A204.1 (cell line): Measurements from ENCODE around the gene VWA7.

Experiments
- FAIRE-seq: peaks from 2 replicates; lab custom pipeline; 2012; peaks lifted over from hg19 to GRCh38; lab: Jason Lieb, UNC

Gene VWA7

DNA sequence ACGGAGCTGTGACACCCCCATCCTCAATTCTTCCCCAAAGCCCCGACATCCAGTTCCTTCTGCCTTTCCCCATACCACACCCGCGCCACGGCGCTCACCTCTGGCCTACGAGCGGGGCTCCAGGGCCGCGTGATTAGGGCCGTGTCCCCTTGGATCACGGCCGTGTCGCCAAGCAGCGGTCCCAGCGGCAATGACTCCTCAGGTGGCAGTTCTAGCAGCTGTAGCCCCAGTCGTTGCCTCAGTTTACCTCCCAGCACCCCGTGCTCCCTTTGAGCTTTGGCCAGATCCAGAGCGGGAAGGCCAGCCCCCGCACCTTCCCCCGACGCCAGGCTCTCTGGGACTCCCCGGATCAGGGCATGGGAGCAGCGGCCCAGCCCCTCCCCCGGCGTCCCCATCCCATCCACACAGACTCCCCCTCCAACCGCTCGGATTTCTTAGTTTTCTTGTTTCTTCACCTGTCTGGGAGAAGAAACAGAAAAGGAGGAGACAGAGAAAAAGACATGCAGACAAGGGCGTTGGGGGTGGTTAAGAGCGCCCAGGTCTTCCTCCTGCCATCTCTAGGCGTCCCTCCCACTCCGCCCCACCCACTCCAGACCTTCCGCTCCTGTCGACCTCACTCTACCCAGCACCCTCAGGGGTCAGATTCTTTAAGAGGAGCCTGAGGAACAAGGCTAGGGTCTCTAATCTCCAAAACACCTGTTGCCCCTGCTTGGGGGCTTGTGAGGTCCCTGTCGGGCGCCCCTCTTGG lies 48.2 kb downstream of the VWA7 start, which contains the start of gene DDAH2:
Gene DDAH2 (minus strand): TSS at position 533 of the 748 bp plus-strand sequence. CDS start 138 bp downstream, at position 395.
- FAIRE-seq = no peak

DNA sequence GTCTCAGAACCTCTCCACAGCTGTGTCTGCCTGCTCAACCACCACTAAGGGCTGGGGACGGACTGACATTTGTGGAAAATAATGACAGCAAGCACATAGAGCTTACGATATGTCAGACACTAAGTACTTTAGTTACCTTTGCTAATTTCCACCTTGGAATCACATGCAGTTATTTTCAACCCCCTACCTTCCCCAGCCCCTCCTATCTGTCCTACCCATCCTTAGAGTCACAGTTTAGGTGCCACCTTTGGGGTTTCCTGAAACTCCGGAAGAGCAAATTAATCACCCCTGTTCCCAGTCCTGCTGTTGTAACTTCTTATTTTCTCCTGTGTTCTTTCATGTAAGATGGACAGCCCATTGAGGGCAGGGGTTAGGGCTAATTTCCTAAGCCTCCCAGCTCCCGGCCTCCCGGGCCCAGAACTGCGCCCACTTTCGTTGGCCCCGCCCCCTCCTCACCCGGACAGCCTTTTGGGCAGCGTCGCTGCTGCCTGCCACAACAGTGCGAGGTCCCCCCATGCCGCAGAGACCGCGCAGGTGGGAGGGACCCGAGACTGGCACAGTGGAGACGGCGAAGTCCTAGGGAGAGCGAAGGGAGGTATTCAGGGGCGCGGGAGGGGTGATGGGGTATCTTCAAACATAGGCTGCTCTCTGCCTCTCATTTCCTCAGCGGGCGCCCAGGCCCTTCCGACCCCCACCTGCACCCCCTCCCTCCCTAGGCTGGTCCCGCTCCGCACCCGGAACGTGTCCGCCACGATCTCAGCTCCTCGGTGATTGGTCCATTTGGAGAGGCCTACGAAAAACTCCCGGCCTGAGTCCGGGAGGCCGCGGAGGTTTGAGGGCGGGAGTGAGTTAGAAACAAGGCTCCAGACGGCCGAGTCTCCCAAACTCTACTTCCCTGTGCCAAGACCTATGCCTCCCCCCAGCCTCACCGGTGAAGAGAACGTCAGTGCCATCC lies 49.1 kb downstream of the VWA7 start:
- FAIRE-seq = no peak

DNA sequence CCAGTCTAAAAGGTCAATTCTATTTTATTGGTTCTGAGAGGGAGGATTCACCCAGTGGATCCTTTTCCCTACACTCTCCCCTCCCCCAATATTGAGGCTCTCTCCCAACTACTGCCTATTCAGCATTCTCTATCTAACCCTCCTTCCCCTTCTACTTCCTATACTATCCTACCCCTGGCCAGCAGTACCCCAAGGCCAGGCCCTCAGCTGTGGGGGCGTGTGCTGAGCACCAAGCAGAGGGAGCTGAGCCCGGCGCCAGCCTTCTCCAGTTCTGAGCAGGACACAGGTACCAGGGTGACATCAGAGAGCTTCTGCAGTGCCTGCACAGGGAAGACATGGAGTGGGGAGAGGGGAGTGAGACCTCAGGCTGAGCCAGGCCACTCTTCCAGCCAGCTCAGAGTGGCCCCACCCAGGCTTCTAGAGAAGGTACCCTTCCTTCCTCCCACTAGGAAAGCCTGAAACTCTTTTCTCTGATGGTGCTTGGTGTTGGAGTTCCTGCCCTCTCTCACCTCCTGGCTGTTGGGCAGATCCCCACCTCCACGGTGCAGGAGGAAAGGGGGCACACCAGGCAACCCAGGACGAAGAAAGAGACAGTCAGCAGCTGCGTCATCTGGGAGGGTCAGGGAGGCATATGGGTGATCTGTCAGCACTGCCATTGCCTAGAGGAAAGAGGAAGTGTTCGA lies 50.0 kb downstream of the VWA7 start:
- FAIRE-seq = no peak

DNA sequence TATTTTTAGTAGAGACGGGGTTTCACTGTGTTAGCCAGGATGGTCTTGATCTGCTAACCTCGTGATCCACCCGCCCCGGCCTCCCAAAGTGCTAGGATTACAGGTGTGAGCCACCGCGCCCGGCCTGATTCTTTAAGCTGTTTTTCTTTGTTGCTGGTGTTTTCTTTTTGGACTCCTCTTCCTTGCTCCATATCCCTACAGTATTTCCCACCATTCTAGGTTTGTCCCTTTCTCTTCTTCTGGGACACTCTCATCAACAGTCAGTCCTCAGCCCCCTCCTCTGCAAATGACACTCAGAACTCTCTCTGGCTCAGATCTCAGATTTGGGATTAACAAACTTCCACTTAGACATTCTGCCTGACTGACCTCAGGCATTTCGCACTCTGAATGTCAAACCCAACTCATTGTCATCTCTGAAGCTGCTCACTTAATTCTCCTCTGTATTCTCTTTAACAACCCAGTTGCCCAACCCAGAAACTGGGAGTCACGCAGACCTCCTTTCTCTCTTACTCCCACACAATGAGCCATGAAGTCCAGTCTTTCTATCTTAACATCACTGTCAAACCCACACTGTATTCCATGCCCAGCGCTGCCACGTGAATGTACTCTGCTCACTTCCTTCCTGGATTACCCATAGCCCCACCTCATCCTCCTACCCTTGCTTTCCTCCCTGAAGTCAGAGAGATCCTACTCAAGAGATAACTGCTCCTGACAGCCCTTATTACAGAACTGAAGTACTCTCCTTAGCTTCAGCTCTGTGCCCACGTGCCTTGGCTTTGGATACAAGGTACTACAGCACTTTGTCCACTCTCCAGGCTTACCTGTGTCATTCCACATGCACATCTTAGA lies 51.4 kb downstream of the VWA7 start:
- FAIRE-seq = no peak

DNA sequence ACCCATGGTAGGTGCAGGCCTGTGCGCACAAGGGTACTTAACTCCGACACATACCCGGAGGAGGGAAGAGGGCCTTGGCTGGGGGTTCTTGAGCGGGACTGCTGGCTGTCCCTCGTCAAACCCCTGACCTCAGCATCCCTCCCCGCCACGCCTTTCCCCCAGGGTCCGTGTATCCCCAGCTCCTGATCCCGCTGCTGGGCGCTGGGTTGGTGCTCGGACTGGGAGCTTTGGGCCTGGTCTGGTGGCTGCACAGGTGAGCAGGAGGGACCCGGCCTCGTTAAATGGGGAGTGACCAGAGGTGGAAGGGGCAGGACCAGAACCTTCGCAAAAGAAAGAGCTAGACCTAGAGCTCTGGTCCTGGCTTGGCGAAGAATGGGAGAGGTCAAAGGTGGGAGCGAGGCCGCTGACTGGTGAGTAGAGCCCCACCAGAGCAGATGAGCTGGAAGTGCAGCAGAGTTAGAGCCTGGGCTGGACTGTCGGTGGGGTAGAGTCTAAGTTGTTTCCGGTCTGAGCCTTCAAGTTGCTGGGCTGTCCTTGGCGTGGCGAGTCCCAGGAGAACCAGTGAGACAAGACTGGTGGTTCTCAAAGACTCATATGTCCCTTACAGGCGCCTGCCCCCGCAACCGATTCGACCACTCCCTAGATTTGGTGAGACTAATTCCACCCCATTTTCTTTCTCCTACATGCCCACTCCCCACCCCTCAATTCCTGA lies 53.0 kb downstream of the VWA7 start:
- FAIRE-seq = no peak

DNA sequence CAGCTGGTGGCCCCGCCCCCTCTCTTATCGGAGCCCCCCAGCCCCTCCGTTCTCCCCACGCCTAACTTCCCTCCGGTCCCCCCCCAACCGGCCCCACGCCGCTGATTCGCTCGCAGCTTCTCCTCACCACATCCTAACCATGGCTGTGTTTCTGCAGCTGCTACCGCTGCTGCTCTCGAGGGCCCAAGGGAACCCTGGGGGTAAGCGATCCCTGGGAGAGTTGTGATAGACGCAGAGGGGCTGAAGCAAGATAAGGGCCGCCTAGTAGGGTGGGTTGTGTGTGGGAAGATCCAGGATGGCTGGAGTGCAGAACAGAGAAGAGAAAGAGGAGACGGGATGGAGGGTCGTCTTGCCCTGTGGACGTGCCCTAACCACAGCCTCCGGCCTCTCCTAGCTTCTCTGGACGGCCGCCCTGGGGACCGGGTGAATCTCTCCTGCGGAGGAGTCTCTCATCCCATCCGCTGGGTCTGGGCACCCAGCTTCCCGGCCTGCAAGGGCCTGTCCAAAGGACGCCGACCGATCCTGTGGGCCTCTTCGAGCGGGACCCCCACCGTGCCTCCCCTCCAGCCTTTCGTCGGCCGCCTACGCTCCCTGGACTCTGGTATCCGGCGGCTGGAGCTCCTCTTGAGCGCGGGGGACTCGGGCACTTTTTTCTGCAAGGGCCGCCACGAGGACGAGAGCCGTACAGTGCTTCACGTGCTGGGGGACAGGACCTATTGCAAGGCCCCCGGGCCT lies 53.7 kb downstream of the VWA7 start, which contains the start of gene MPIG6B:
Gene MPIG6B (plus strand): TSS at position 129 of the 735 bp plus-strand sequence. CDS start 11 bp downstream, at position 140.
- no peak for FAIRE-seq

DNA sequence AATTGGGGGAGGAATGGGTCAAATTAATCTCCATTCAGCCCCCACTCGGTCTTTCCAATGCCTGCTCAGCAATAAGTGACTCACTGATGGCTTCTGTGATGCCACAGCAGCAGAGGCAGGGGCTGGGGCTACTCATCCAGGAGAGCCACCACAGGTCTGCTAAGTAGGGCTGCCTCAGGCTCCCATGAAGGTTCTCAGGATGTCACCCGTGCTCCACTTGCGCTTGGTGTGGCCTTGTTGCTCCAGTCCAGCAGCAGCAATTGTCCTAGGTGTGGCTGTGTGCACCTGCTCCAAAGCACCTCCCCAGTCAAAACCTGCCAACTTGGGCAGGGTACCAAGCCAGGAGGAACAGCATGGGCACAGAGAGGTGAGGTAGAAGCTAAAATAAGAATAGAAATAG lies 55.0 kb downstream of the VWA7 start:
- no peak for FAIRE-seq

DNA sequence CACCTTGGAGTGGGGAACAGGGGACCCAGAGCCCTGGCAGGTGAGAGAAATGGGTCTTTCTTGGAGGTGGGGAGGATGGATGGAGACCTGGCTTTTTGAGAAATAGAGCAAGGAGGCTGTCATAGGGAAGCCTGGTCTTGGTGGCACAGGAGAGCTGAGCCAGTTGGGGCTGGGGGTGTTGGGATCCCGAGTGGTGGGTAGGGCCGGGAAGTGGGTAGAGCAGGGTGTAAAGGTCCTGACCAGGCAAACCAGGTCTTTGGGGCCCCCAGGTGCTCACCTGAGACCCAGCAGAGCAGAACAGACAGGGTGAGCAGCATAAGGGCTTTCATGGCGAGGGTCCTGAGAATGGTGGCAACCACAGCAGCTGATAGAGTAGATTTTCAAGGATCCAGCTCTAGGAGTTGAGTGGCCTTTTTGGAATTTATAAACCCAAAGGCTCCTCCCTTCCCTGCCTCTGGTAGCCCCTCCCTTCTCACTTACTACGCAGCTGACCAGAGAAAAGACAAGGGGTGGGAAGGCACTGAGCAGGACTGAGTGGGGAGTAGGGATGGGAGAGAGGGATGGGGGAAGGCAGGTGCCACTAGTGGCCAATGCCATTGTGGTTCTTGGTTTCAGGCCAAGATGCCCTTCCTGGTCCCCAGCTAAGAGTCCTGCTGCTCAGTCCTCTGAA lies 55.6 kb downstream of the VWA7 start, which contains the start of gene LY6G6C:
Gene LY6G6C (minus strand): TSS at position 396 of the 670 bp plus-strand sequence. CDS start 67 bp downstream, at position 329.
- no peak for FAIRE-seq

DNA sequence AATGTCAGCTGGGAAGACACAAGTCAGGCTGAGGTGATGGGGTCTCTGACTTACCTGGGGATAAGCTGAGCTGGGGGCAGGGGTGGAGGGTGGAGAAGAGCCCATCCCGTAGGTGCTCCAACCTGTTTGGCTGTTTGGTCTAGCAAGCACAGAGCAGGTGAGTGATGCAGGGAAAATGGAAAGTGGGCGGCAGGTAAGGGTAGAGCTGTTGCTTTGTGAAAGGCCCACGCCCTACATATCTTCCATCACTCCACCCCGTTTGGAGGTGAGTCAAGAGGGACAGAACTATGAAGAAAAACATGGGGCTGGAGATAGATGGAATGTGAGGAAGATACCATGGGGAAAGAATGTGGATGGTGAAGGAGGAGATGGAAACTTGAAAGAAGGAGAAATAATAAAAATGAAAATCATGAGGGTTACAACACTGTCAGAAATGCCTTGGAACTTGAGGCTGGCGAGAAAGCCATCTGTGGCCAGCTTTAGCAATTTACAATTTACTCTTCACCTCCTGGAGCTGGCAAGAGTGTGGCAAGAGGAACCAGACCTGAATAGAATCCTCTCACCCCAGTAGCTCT lies 56.8 kb downstream of the VWA7 start:
- FAIRE-seq = no peak

DNA sequence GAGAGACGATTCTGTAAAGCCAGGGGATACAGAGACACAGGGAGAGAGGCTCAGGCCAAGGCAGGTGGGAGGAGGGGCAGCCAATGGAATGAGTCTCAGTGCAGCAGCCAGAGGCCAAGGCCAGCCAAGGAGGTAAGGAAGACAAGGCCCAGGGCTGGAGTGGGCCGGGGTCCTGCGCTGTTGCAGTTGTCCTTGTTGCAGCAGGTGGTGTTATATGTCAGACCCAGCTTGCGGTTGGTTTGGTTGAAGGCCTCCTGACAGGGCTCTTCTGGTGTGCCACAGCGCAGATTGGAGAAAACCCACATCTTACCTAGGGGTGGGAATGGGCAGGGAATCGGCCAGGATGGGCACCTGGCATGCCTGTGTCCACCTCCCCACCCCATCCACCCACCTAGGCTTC lies 58.1 kb downstream of the VWA7 start:
- no peak for FAIRE-seq

DNA sequence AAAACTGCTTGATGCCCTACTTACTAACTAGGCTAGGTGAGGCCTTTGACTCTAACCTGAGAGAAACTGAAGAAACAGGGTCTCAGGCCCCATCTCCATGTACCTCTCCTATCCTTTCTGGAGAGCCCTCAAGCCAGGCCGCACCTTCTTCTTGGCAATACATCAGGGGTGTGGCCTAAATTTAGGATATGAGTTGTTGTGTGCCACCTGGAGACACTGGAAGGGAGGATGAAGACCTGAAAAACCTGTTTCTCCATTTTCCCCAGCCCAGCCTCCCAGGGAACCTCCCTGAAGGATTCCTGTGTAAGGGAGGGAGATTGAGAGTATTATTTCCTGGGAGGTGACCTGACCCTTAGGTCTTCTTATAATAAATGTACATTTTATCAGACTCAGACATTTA lies 58.9 kb downstream of the VWA7 start:
- FAIRE-seq = no peak

DNA sequence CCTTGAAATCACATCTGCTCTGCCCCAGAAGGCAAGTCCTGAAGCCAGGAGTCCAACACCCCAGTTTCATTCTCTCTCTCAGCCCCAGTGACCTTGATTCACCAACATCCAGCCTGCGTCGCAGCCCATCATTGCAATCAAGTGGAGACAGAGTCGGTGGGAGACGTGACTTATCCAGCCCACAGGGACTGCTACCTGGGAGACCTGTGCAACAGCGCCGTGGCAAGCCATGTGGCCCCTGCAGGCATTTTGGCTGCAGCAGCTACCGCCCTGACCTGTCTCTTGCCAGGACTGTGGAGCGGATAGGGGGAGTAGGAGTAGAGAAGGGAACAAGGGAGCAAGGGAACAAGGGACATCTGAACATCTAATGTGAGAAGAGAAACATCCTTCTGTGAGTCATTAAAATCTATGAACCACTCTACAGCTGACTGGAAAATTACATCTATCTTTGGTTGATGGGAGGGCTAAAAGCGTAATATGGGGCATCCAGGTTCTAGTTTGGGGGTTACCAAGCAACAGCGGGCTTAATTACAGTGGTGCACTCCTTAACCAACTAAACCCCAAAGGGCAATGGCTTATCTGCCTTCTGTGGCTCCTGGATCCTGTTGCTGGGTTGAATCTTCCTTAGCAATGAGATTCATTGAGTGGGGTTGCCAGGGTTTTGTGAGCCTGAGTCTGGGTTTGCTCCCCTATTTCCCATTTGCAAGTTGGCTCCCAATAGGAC lies 59.5 kb downstream of the VWA7 start:
- FAIRE-seq = no peak
